H9 (cell line): ENCODE measurements around the gene ANKRD28. TPM values are rescaled to one million over a fixed set of nuclear protein-coding genes. Genes with fewer than 3 reads are reported as not detected.
A peak's percentile ranks its signal among the peaks of the same experiment; 100 is the strongest.

Experiments
- DNase-seq: peaks from one replicate; pipeline ENCODE4 v3.0.0-alpha.2; 2017
- H2AFZ ChIP-seq: one replicate; pipeline ENCODE4 v1.6.1; 2013; ENCODE audit warnings: mild to moderate bottlenecking, low read length, control low read depth, moderate library complexity
- H2AK5ac ChIP-seq: 2 replicates; pipeline ENCODE4 v1.6.1; 2013; ENCODE audit warnings: low read length, control low read depth, mixed read lengths; ENCODE audit not compliant: insufficient read length
- H2BK120ac ChIP-seq: one replicate; pipeline ENCODE4 v1.6.1; 2013; ENCODE audit warnings: low read depth, mild to moderate bottlenecking, low read length, control low read depth, inconsistent platforms; ENCODE audit not compliant: poor library complexity, severe bottlenecking
- H2BK12ac ChIP-seq: 2 replicates; pipeline ENCODE4 v1.6.1; 2013; ENCODE audit warnings: low read length, control low read depth, mixed read lengths, low read depth; ENCODE audit not compliant: insufficient read length
- H2BK15ac ChIP-seq: 2 replicates; pipeline ENCODE4 v1.6.1; 2013; ENCODE audit warnings: low read depth, low read length, control low read depth
- H2BK20ac ChIP-seq: one replicate; pipeline ENCODE4 v1.6.1; 2013; ENCODE audit warnings: low read depth, mild to moderate bottlenecking, low read length, control low read depth, inconsistent platforms; ENCODE audit not compliant: poor library complexity, severe bottlenecking
- H2BK5ac ChIP-seq: 2 replicates; pipeline ENCODE4 v1.6.1; 2013; ENCODE audit warnings: low read length, control low read depth, mixed read lengths; ENCODE audit not compliant: insufficient read length
- H3K14ac ChIP-seq: 2 replicates; pipeline ENCODE4 v1.6.1; 2013; ENCODE audit warnings: low read length, control low read depth; ENCODE audit not compliant: insufficient read depth
- H3K18ac ChIP-seq: 2 replicates; pipeline ENCODE4 v1.6.1; 2013; ENCODE audit warnings: low read depth, mild to moderate bottlenecking, mixed read lengths, low read length, control low read depth; ENCODE audit not compliant: insufficient read length
- H3K23ac ChIP-seq: 2 replicates; pipeline ENCODE4 v1.6.1; 2013; ENCODE audit warnings: low read length, control low read depth, mixed read lengths, low read depth; ENCODE audit not compliant: insufficient read length
- H3K23me2 ChIP-seq: 2 replicates; pipeline ENCODE4 v1.6.1; 2013; ENCODE audit warnings: low read depth, mild to moderate bottlenecking, mixed read lengths, low read length, control low read depth; ENCODE audit not compliant: insufficient read length, poor library complexity, severe bottlenecking
- H3K27ac ChIP-seq: 2 replicates; pipeline ENCODE4 v1.5.1; 2013; ENCODE audit warnings: low read length, control low read depth, mixed read lengths, low read depth; ENCODE audit not compliant: insufficient read length
- H3K27me3 ChIP-seq: 2 replicates; pipeline ENCODE4 v1.6.1; 2013; ENCODE audit warnings: low read length, control low read depth, inconsistent platforms; ENCODE audit not compliant: insufficient read depth
- H3K4ac ChIP-seq: 2 replicates; pipeline ENCODE4 v1.6.1; 2013; ENCODE audit warnings: low read depth, mild to moderate bottlenecking, control low read depth, inconsistent platforms, low read length, moderate library complexity
- H3K4me1 ChIP-seq: 2 replicates; pipeline ENCODE4 v1.6.1; 2013; ENCODE audit warnings: low read length, control low read depth, inconsistent platforms; ENCODE audit not compliant: insufficient read depth
- H3K4me2 ChIP-seq: 2 replicates; pipeline ENCODE4 v1.6.1; 2013; ENCODE audit warnings: low read length, control low read depth, mixed read lengths; ENCODE audit not compliant: insufficient read length, insufficient read depth
- H3K56ac ChIP-seq: 2 replicates; pipeline ENCODE4 v1.6.1; 2013; ENCODE audit warnings: low read depth, mild to moderate bottlenecking, mixed read lengths, low read length, control low read depth; ENCODE audit not compliant: insufficient read length
- H3K79me1 ChIP-seq: 2 replicates; pipeline ENCODE4 v1.6.1; 2013; ENCODE audit warnings: low read depth, mild to moderate bottlenecking, moderate library complexity, low read length, control low read depth, inconsistent platforms; ENCODE audit not compliant: insufficient read depth, poor library complexity, severe bottlenecking
- H3K79me2 ChIP-seq: 2 replicates; pipeline ENCODE4 v1.6.1; 2013; ENCODE audit warnings: low read length, control low read depth, inconsistent platforms; ENCODE audit not compliant: insufficient read depth
- H3K9ac ChIP-seq: 2 replicates; pipeline ENCODE4 v1.6.1; 2013; ENCODE audit warnings: low read length, control low read depth, mixed read lengths; ENCODE audit not compliant: insufficient read length; ENCODE audit errors: extremely low read depth
- H3K9me3 ChIP-seq: one replicate; pipeline ENCODE4 v1.6.1; 2013; ENCODE audit warnings: low read depth, low read length, inconsistent platforms; ENCODE audit not compliant: control insufficient read depth
- H3T11ph ChIP-seq: one replicate; pipeline ENCODE4 v1.6.1; 2013; ENCODE audit warnings: mild to moderate bottlenecking, low read length, control low read depth, inconsistent platforms
- H4K20me1 ChIP-seq: one replicate; pipeline ENCODE4 v1.6.1; 2013; ENCODE audit not compliant: control insufficient read depth, insufficient read length, insufficient read depth
- H4K5ac ChIP-seq: 2 replicates; pipeline ENCODE4 v1.6.1; 2013; ENCODE audit warnings: low read depth, mild to moderate bottlenecking, mixed read lengths, low read length, control low read depth; ENCODE audit not compliant: insufficient read length
- H4K8ac ChIP-seq: replicated peaks from 2 replicates; pipeline ENCODE4 v1.6.1; 2013; ENCODE audit warnings: low read length, control low read depth, mixed read lengths, low read depth; ENCODE audit not compliant: insufficient read length
- H4K91ac ChIP-seq: 2 replicates; pipeline ENCODE4 v1.6.1; 2013; ENCODE audit warnings: low read depth, mild to moderate bottlenecking, moderate library complexity, mixed read lengths, low read length, control low read depth; ENCODE audit not compliant: insufficient read length
- H3K27ac Mint-ChIP-seq, 3 experiments: 2 replicates in 2 of 3; 3 replicates in 1 of 3; pipeline ENCODE4 v1.8.0; 2020 to 2021; ENCODE audit warnings: mixed read lengths in 3 of 3, mild to moderate bottlenecking in 1 of 3, moderate library complexity in 1 of 3
- H3K27me3 Mint-ChIP-seq: 2 replicates; pipeline ENCODE4 v1.8.0; 2021; ENCODE audit warnings: low read depth, mild to moderate bottlenecking, moderate library complexity, mixed read lengths
- H3K36me3 Mint-ChIP-seq, 3 experiments: 2 replicates in 2 of 3; 3 replicates in 1 of 3; pipeline ENCODE4 v1.8.0; 2020 to 2021; ENCODE audit warnings: low read depth in 3 of 3, mixed read lengths in 3 of 3; ENCODE audit not compliant: insufficient read depth in 1 of 3
- H3K4me1 Mint-ChIP-seq, 2 experiments: 2 replicates each; pipeline ENCODE4 v1.8.0; 2020; ENCODE audit warnings: mixed read lengths in 2 of 2
- H3K4me3 Mint-ChIP-seq, 2 experiments: 2 replicates in 1 of 2; 3 replicates in 1 of 2; pipeline ENCODE4 v1.8.0; 2020 to 2021; ENCODE audit warnings: mild to moderate bottlenecking in 2 of 2, mixed read lengths in 2 of 2, moderate library complexity in 1 of 2
- H3K9me3 Mint-ChIP-seq, 2 experiments: 2 replicates in 1 of 2; 3 replicates in 1 of 2; pipeline ENCODE4 v1.8.0; 2020; ENCODE audit warnings: mild to moderate bottlenecking in 2 of 2, mixed read lengths in 2 of 2, moderate library complexity in 1 of 2
- WGBS: extraction: QIAGEN DNeasy Blood & Tissue Kit; methylation state at CpG from one replicate; pipeline ENCODE4 v1.1.7; 2013; ENCODE audit warnings: missing lambda C conversion rate, low lambda C conversion rate, mixed read lengths; ENCODE audit not compliant: insufficient read length; ENCODE audit errors: extremely low coverage; 5-methylcytosine and 5-hydroxymethylcytosine counted together
- total RNA-seq: library from RNA; stranded (reverse); gene quantifications from 2 replicates; pipeline ENCODE4 v1.2.1, GENCODE V29; 2021
- TF ChIP-seq, protein P1 (sequence below): fragments of 200-600 bp; sonication (generic); conservative IDR thresholded peaks from 3 replicates; pipeline ENCODE4 v1.8.0; 2021; ENCODE audit warnings: antibody characterized with exemption, mild to moderate bottlenecking

The ANKRD28 gene
- total RNA-seq, 1 experiment from 2014 or later: 59.0 TPM

- Histone ChIP-seq H3K23ac (no peak overlapping the region), H3K79me2 (no peaks in the 10 kb centered on the region; the same call in 1 of the 2 replicates), H3K9me3 (no peaks in the 10 kb centered on the region), H3K79me1 (no peaks in the 10 kb centered on the region), H4K5ac (no peak overlapping the region), H3K4me2 (no peak overlapping the region), H4K8ac (no peak overlapping the region), H3K27me3 (no peaks in the 10 kb centered on the region), H3K18ac (no peak overlapping the region), H2BK12ac (no peak overlapping the region), H2BK120ac (no peak overlapping the region), H2BK15ac (no peak overlapping the region), H3K23me2 (no peaks in the 10 kb centered on the region), H2AK5ac (no peak overlapping the region), H4K91ac (no peak overlapping the region), H3K4ac (no peak overlapping the region), H3K4me1 (no peaks in the 10 kb centered on the region), H3K27ac (no peak overlapping the region), H3K56ac (no peak overlapping the region), H3K9ac (no peak overlapping the region), H2BK20ac (no peak overlapping the region), H2BK5ac (no peak overlapping the region), H3K14ac (no peak overlapping the region), H2AFZ (no peak overlapping the region), H4K20me1 (no peaks in the 10 kb centered on the region), H3T11ph (no peak overlapping the region)
- no CpG with 5 or more reads among the region's 1 CpG for WGBS
- DNase-seq: no peak
- H3K27me3 Mint-ChIP-seq: no peaks in the 10 kb centered on the region
- H3K4me1 Mint-ChIP-seq: peaks cover 11 to 20% of the 10 kb centered on the region in 2 experiments
- H3K27ac Mint-ChIP-seq: no peak overlapping the region
- peaks cover 0 to 4% (median 0%) of the 10 kb centered on the region in 3 experiments; a peak in 1 of 7 replicates for H3K36me3 Mint-ChIP-seq
- TF ChIP-seq, protein P1, sequence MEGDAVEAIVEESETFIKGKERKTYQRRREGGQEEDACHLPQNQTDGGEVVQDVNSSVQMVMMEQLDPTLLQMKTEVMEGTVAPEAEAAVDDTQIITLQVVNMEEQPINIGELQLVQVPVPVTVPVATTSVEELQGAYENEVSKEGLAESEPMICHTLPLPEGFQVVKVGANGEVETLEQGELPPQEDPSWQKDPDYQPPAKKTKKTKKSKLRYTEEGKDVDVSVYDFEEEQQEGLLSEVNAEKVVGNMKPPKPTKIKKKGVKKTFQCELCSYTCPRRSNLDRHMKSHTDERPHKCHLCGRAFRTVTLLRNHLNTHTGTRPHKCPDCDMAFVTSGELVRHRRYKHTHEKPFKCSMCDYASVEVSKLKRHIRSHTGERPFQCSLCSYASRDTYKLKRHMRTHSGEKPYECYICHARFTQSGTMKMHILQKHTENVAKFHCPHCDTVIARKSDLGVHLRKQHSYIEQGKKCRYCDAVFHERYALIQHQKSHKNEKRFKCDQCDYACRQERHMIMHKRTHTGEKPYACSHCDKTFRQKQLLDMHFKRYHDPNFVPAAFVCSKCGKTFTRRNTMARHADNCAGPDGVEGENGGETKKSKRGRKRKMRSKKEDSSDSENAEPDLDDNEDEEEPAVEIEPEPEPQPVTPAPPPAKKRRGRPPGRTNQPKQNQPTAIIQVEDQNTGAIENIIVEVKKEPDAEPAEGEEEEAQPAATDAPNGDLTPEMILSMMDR: peak; percentile 60
- no peaks in the 10 kb centered on the region for H3K9me3 Mint-ChIP-seq
- H3K4me3 Mint-ChIP-seq: no peak overlapping the region
Measured at GRCh38 chr3:15812183-15812582, 14.4 kb upstream of the ANKRD28 start.
